Ectodermal cell (in vitro differentiated cells): ENCODE results near the gene HMBS.

ENCODE experiments used
- H3K27ac ChIP-seq: 2 replicates; pipeline ENCODE4 v1.7.0; 2013; ENCODE audit warnings: mild to moderate bottlenecking, low read depth, low read length; ENCODE audit not compliant: insufficient read depth, poor library complexity, severe bottlenecking
- H3K27me3 ChIP-seq: 2 replicates; pipeline ENCODE4 v1.7.0; 2013; ENCODE audit warnings: mild to moderate bottlenecking, low read length; ENCODE audit not compliant: insufficient read depth, control insufficient read depth, poor library complexity, severe bottlenecking
- H3K36me3 ChIP-seq: one replicate; pipeline ENCODE4 v1.7.0; 2013; ENCODE audit warnings: low read length; ENCODE audit not compliant: control insufficient read depth, insufficient read depth
- H3K4me1 ChIP-seq: one replicate; pipeline ENCODE4 v1.7.0; 2013; ENCODE audit warnings: low read length; ENCODE audit not compliant: control insufficient read depth, insufficient read depth
- H3K4me3 ChIP-seq: 2 replicates; pipeline ENCODE4 v1.7.0; 2013; ENCODE audit warnings: low read depth, low read length, control low read depth; ENCODE audit not compliant: insufficient read depth
- H3K9me3 ChIP-seq: 2 replicates; pipeline ENCODE4 v1.7.0; 2013; ENCODE audit warnings: mild to moderate bottlenecking, low read length, moderate library complexity; ENCODE audit not compliant: control insufficient read depth
- WGBS, 2 experiments: methylation state at CpG; one replicate each; pipeline ENCODE4 v1.1.7; 2013; ENCODE audit warnings: missing lambda C conversion rate in 2 of 2; 5-methylcytosine and 5-hydroxymethylcytosine counted together

HMBS gene

GRCh38 chr11:119067371-119068222 is 17.1 kb upstream of the HMBS start, which contains the start of gene VPS11:
Gene VPS11 (plus strand): TSS chr11:119067818. CDS start chr11:119067824, 6 bp downstream.
- Histone ChIP-seq H3K27me3 (no peaks in the 10 kb centered on the region), H3K4me1 (no peaks in the 10 kb centered on the region), H3K36me3 (no peaks in the 10 kb centered on the region), H3K27ac (peak within 1 kb of the TSS; percentile 74), H3K9me3 (no peaks in the 10 kb centered on the region), H3K4me3 (peak within 1 kb of the TSS; percentile 93)
- WGBS, 2 experiments = 1% methylated on average over 49 of the region's 49 CpGs

- Histone ChIP-seq H3K4me3 (no peak overlapping the region), H3K27me3 (no peaks in the 10 kb centered on the region), H3K4me1 (no peaks in the 10 kb centered on the region), H3K36me3 (peaks cover 51% of the 10 kb centered on the region), H3K9me3 (no peaks in the 10 kb centered on the region), H3K27ac (no peak overlapping the region)
- WGBS, 2 experiments = 96% methylated on average over 11 of the region's 11 CpGs
Measured at GRCh38 chr11:119077839-119078238, 6.8 kb upstream of the HMBS start.

- no peaks in the 10 kb centered on the region for H3K4me1 ChIP-seq
- no peaks in the 10 kb centered on the region for H3K9me3 ChIP-seq
- no peak overlapping the region for H3K27ac ChIP-seq
- H3K27me3 ChIP-seq = no peaks in the 10 kb centered on the region
- no peak overlapping the region for H3K4me3 ChIP-seq
- peaks cover 41% of the 10 kb centered on the region for H3K36me3 ChIP-seq
- 93 to 94% methylated on average over 19 of the region's 19 CpGs for WGBS, 2 experiments
Measured at GRCh38 chr11:119078675-119079420, 5.8 kb upstream of the HMBS start.

- Histone ChIP-seq H3K4me3 (no peak overlapping the region), H3K27ac (no peak overlapping the region), H3K27me3 (no peaks in the 10 kb centered on the region), H3K36me3 (peaks cover 34% of the 10 kb centered on the region), H3K4me1 (no peaks in the 10 kb centered on the region), H3K9me3 (no peaks in the 10 kb centered on the region)
- 92 to 93% methylated on average over 7 of the region's 7 CpGs for WGBS, 2 experiments
Measured at GRCh38 chr11:119081682-119082260, 2.9 kb upstream of the HMBS start.

- H3K9me3 ChIP-seq = no peaks in the 10 kb centered on the region
- no peaks in the 10 kb centered on the region for H3K4me1 ChIP-seq
- no peak overlapping the region for H3K27ac ChIP-seq
- WGBS, 2 experiments = 4 to 5% methylated on average over 13 of the region's 13 CpGs
- H3K4me3 ChIP-seq = peak overlapping the region; percentile 80
- H3K27me3 ChIP-seq = no peaks in the 10 kb centered on the region
- H3K36me3 ChIP-seq = peaks cover 10% of the 10 kb centered on the region
Measured at GRCh38 chr11:119085437-119085847, 761 bp downstream of the HMBS start.

- WGBS, 2 experiments = 94 to 97% methylated on average over 6 of the region's 6 CpGs
- no peaks in the 10 kb centered on the region for H3K27me3 ChIP-seq
- no peaks in the 10 kb centered on the region for H3K9me3 ChIP-seq
- peaks cover 6% of the 10 kb centered on the region for H3K4me1 ChIP-seq
- H3K36me3 ChIP-seq = peaks cover 9% of the 10 kb centered on the region
- H3K27ac ChIP-seq = no peak overlapping the region
- no peak overlapping the region for H3K4me3 ChIP-seq
Measured at GRCh38 chr11:119087123-119087522, 2.4 kb downstream of the HMBS start.

- WGBS, 2 experiments = 92 to 96% methylated on average over 2 of the region's 2 CpGs
- Histone ChIP-seq H3K4me3 (no peak overlapping the region), H3K36me3 (peaks cover 15% of the 10 kb centered on the region), H3K27ac (no peak overlapping the region), H3K27me3 (no peaks in the 10 kb centered on the region), H3K4me1 (peaks cover 13% of the 10 kb centered on the region), H3K9me3 (no peaks in the 10 kb centered on the region)
Measured at GRCh38 chr11:119087747-119088241, 3.1 kb downstream of the HMBS start.

- Histone ChIP-seq H3K27ac (no peak overlapping the region), H3K36me3 (peaks cover 15% of the 10 kb centered on the region), H3K27me3 (no peaks in the 10 kb centered on the region), H3K9me3 (no peaks in the 10 kb centered on the region), H3K4me1 (peaks cover 19% of the 10 kb centered on the region), H3K4me3 (no peak overlapping the region)
- 96% methylated on average over 9 of the region's 9 CpGs for WGBS, 2 experiments
Measured at GRCh38 chr11:119088406-119088805, 3.7 kb downstream of the HMBS start.

GRCh38 chr11:119089319-119089718 is 4.6 kb downstream of the HMBS start:
- H3K27ac ChIP-seq = no peak overlapping the region
- H3K4me3 ChIP-seq = no peak overlapping the region
- WGBS, 2 experiments = 93 to 94% methylated on average over 1 of the region's 1 CpG
- H3K36me3 ChIP-seq = peaks cover 15% of the 10 kb centered on the region
- H3K9me3 ChIP-seq = no peaks in the 10 kb centered on the region
- H3K27me3 ChIP-seq = no peaks in the 10 kb centered on the region
- peaks cover 20% of the 10 kb centered on the region for H3K4me1 ChIP-seq

GRCh38 chr11:119091178-119091577 is 6.5 kb downstream of the HMBS start:
- Histone ChIP-seq H3K27me3 (no peaks in the 10 kb centered on the region), H3K27ac (peak overlapping the region; percentile 26), H3K9me3 (no peaks in the 10 kb centered on the region), H3K36me3 (peaks cover 15% of the 10 kb centered on the region), H3K4me1 (peaks cover 20% of the 10 kb centered on the region), H3K4me3 (no peak overlapping the region)
- 81 to 85% methylated on average over 9 of the region's 9 CpGs for WGBS, 2 experiments
